SH-SY5Y (cell line): Measurements from ENCODE around the gene VPREB3.

ENCODE experiments used
- GATA2 ChIP-seq: IDR thresholded peaks from 2 replicates; pipeline ENCODE4 v1.6.1; 2011; ENCODE audit warnings: mild to moderate bottlenecking, low read depth, low read length
- GATA3 ChIP-seq: IDR thresholded peaks from 2 replicates; pipeline ENCODE4 v1.6.1; 2011; ENCODE audit warnings: low read depth, mild to moderate bottlenecking, low read length, moderate library complexity

DNA sequence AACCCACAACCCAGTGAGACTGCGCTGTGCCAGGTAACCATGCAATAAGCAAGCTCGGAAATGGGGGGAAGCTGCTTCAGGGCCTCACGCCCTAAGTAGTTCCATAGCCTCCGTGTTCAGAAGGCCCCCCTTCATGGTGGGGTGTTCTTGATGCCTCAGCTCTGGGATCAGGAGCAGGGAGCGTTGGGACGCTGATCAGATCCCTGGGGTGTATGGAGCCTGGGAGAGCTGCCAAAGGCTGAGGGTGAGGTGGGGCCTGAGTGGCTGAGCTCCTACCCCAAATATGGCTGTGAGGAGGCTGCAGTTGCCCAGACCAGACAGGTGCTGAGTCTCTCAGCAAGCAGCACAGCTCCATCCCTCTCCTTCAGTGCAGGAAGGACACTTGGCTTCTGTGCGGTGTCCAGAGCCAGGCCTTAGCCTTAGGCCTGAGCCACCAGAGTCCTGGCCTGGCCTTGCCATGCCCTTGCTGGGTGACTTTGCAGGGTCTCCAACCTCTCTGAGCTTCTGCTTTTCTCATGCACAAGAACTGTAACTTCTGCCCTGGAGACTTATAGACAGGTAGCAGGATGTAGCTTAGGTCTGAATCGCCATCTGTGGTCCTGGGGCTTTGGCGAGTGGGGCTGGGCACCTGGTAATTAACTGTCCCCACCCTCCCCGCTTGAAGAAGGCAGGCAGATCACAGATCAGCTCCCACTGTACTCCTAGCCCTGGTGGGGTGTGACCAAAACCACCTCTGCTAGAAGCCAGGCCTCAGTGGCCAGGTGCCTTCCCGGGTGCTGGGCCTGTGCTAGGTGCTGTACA is 23.8 kb upstream of the VPREB3 start:
- TF ChIP-seq GATA2, result no peak
- no peak for TF ChIP-seq GATA3
